ENCODE data around the gene HLA-DRB1. TPM values are rescaled to one million over a fixed set of nuclear protein-coding genes. Genes with fewer than 3 reads are reported as not detected.
"Not testable (repeated sequence)": the region's sequence is repeated elsewhere in the genome, so short reads cannot be mapped to it uniquely, and the experiment has no call there.

HLA-DRB1 gene
- total RNA-seq, 2 donors from 2014 or later: 50.0 to 80.3 TPM

GRCh38 chr6:32581315-32582095, 8.1 kb downstream of the HLA-DRB1 start:
- ATAC-seq (ENCODE audit: insufficient number of reproducible peaks, low FRiP score, low read depth) (no peak), DNase-seq (ENCODE audit: low spot score) (no peak)
- no peak overlapping the region for H3K4me3 ChIP-seq
- no peak for TF ChIP-seq CTCF (IDR thresholded peaks at IDR 0.05)
- no peaks in the 10 kb centered on the region for H3K4me1 ChIP-seq (ENCODE audit: control insufficient read depth in 1 of 2, low read depth in 2 of 2)
- no peaks in the 10 kb centered on the region for H3K9me3 ChIP-seq
- no peaks in the 10 kb centered on the region for H3K36me3 ChIP-seq
- H3K27ac ChIP-seq: no peak overlapping the region
- no peaks in the 10 kb centered on the region for H3K27me3 ChIP-seq (replicated peaks; ENCODE audit: insufficient read depth)

GRCh38 chr6:32580593-32580992, 9.1 kb downstream of the HLA-DRB1 start:
- H3K4me3 ChIP-seq: no peak overlapping the region
- H3K36me3 ChIP-seq: no peaks in the 10 kb centered on the region
- no peaks in the 10 kb centered on the region for H3K27me3 ChIP-seq (replicated peaks; ENCODE audit: insufficient read depth)
- ATAC-seq (ENCODE audit: insufficient number of reproducible peaks, low FRiP score, low read depth) (no peak), DNase-seq (ENCODE audit: low spot score) (no peak)
- no peaks in the 10 kb centered on the region for H3K4me1 ChIP-seq (ENCODE audit: control insufficient read depth in 1 of 2, low read depth in 2 of 2)
- H3K27ac ChIP-seq: no peak overlapping the region
- no peaks in the 10 kb centered on the region for H3K9me3 ChIP-seq
- no peak for TF ChIP-seq CTCF (IDR thresholded peaks at IDR 0.05)

GRCh38 chr6:32578962-32579361, 10.7 kb downstream of the HLA-DRB1 start:
- H3K36me3 ChIP-seq: no peaks in the 10 kb centered on the region
- H3K27me3 ChIP-seq (replicated peaks; ENCODE audit: insufficient read depth): no peaks in the 10 kb centered on the region
- H3K9me3 ChIP-seq: no peaks in the 10 kb centered on the region
- H3K4me3 ChIP-seq: no peak overlapping the region
- no peaks in the 10 kb centered on the region for H3K4me1 ChIP-seq (ENCODE audit: control insufficient read depth in 1 of 2, low read depth in 2 of 2)
- DNase-seq (ENCODE audit: low spot score): no peak
- ATAC-seq (ENCODE audit: insufficient number of reproducible peaks, low FRiP score, low read depth): no peak
- TF ChIP-seq CTCF (IDR thresholded peaks at IDR 0.05): no peak
- no peak overlapping the region for H3K27ac ChIP-seq

GRCh38 chr6:32577493-32577892, 12.2 kb downstream of the HLA-DRB1 start:
- DNase-seq (ENCODE audit: low spot score); H3K36me3 ChIP-seq; ATAC-seq (ENCODE audit: insufficient number of reproducible peaks, low FRiP score, low read depth); H3K4me1 ChIP-seq (ENCODE audit: control insufficient read depth in 1 of 2, low read depth in 2 of 2); H3K9me3 ChIP-seq; H3K4me3 ChIP-seq; H3K27me3 ChIP-seq (replicated peaks; ENCODE audit: insufficient read depth); H3K27ac ChIP-seq: not testable (repeated sequence)

GRCh38 chr6:32576250-32576649, 13.4 kb downstream of the HLA-DRB1 start:
- ATAC-seq (ENCODE audit: insufficient number of reproducible peaks, low FRiP score, low read depth) (no peak), DNase-seq (ENCODE audit: low spot score) (no peak)
- no peaks in the 10 kb centered on the region for H3K9me3 ChIP-seq
- H3K27ac ChIP-seq: no peak overlapping the region
- no peak for TF ChIP-seq CTCF (IDR thresholded peaks at IDR 0.05)
- H3K27me3 ChIP-seq (replicated peaks; ENCODE audit: insufficient read depth): no peaks in the 10 kb centered on the region
- no peaks in the 10 kb centered on the region for H3K4me1 ChIP-seq (ENCODE audit: control insufficient read depth in 1 of 2, low read depth in 2 of 2)
- no peak overlapping the region for H3K4me3 ChIP-seq
- no peaks in the 10 kb centered on the region for H3K36me3 ChIP-seq
